ENCODE data around the gene CASK.
"Not testable (repeated sequence)": the region's sequence is repeated elsewhere in the genome, so short reads cannot be mapped to it uniquely, and the experiment has no call there.

The CASK gene

GRCh38 chrX:41684940-41685339 is 238.4 kb downstream of the CASK start:
- DNase-seq: no peak

GRCh38 chrX:41684138-41684537 is 239.2 kb downstream of the CASK start:
- DNase-seq: no peak

- DNase-seq: no peak
These were observed 245.9 kb downstream of the CASK start for GRCh38 chrX:41677183-41678060.

GRCh38 chrX:41676361-41676760 is 247.0 kb downstream of the CASK start:
- DNase-seq: not testable (repeated sequence)

GRCh38 chrX:41672643-41673042 is 250.7 kb downstream of the CASK start:
- DNase-seq: no peak

DNA sequence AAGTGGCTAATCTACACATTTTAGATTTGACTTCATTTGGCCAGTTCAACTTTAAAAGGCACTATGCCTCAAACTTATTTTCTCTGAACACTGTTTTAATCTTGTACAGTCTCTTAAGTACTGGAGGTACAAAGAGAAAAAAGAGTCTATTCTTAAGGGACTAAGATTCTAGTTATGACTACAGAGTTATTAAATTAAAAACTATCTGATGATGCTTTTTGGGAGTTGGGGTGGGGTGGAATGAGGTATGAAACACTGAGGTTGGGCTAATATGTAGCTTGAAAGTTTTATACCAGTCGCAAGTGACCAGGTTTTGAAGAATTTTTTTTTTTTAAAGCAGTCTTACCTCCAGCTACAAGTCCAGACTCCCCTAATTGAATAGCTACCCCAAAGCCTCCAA is 252.3 kb downstream of the CASK start:
- DNase-seq: no peak

DNA sequence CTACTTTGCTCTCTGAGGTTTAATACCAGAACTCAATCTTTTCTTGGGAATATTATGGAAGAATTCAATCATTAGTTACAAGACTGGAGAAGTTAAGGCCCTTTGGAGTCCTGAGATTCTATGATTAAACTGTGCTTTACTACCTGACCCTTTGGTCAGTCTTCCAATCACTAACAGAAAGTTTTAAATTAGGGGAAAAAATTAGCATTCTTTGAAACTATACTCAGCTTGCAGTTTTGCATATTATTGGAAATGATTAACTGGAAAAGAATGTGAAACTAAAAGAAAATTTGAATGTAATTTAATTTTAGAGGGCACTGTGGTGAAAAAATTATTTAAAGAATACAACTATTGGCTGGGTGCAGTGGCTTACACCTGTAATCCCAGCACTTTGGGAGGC is 253.2 kb downstream of the CASK start:
- no peak for DNase-seq

DNA sequence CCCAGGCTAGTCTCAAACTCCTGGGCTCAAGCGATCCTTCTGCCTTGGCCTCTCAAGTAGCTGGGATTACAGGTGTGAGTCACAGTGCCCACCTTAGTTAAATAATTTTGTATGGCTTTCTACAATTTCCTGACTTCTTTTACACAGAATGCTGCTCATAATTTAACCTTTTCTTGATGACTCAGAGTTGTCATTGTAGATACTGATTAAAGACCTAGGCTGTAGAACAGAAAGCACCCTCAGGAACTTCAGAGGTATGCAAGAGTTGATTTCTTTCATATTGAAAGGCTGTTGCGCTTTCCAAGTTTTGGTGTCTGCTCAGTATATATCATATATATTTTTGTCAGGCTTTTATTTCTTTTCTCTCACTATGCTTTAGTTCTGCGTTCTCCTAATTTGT is 255.7 kb downstream of the CASK start:
- no peak for DNase-seq

DNA sequence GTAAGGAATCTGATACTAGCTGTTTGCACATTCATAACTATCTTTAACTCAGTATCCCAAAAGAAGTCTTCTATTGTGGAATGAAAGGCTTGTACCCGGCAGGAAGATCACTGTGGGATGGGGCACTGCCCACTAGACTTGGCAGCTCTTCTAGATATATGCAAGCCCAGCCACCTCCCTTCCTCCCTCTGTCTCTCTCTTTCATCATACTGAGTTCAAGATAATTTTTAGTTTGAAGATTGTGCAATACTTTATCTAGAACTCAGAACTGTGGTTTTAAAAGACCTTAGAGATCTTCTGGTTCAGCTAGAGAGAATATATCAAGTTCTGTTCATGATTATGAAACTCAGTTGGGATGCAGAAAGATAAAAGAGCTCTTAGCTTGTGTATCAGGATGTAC is 257.1 kb downstream of the CASK start:
- DNase-seq: no peak

GRCh38 chrX:41665686-41666085 is 257.7 kb downstream of the CASK start:
- DNase-seq: no peak

DNA sequence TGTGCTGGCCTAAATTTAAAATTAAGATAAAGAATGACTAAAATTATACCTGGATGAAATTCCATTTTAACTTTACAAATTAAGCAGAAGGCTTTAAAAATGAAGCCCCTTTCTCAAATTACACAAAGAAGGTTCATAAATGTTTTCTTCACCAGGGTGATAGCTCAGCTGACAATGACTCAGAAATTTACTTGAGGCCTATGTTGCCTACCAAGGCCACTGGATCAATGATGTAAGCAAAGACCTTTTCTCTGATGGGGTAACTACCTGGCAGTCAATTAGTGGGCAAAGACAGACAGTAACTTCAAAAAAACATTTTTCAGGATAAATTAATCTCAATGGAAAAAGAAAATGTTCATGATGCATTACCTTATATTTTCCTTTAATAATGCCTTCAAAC is 258.4 kb downstream of the CASK start:
- no peak for DNase-seq

DNA sequence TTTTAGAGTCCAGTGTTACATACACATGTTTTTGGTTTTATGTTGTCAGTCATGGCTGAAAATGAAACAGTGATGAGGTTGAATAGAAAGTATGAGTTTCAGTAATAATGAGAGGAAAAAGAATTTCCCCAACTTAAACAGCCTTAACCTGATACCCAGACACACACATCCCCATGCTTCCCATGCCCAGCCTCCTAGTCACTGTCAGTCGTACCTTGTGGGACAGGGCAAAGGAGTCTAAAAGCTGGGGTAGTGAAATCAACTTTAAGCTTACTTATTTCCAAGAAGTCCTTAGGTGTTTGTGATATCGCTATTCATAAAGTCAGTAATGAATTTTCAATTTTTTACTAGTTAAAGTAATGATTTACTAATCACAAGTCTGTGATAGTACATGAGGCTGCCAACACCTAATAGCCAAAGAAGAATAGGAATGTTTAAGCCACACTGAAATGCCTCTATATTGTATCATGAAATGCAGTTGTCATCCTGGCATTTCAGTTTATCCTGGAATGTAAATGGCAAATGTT is 258.9 kb downstream of the CASK start:
- DNase-seq: no peak

DNA sequence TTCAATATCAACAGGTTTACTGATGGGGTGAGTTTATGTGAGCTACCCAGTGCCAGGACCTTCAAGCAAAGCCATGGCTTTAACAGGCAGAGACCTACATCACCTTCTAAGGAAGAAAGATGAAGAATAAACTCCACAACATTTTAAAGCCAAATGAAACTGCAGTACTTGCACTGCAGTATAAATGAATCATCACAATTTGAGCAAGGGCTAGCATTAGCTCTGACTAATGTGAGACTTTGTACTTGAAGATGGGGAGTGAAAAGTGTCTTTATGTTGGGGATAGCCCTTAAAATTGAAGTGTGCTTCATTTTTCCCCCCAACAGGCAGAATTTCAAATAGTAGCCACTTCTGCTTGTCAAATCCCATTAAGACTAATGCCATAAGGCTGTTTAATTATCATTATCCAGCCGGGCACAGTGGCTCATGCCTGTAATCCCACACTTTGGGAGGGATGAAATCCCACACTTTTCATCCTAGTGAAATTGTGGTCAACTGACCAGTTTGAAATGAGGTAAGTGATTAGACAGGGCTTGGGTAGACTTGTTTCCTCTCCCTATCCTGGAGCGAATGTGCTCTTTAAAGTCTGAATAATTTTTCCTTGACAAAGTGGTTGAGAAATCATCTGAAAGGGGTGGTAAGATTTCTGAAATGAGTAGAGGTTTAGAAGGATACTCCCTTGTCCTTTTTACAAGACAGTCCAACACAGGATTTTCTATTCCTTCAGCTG is 261.8 kb downstream of the CASK start:
- no peak for DNase-seq

DNA sequence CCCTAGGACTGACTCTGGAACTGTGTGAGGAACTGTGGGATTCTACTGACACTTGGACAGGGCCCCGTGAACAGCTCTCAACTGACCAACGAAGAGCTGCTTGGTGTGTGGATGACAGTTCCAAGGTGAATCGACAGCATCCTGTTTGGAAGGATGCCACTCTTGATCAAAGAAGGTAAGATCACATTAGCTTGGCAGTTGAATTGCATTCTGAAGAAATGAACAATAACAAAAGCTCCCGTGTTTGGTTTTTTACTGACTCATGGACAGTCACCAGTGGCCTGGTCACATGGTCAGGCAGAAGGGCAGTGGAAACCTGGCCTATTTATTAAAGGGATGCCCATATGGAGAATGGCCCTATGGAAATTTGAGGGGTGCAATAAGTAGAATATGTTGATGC is 267.7 kb downstream of the CASK start:
- no peak for DNase-seq

DNA sequence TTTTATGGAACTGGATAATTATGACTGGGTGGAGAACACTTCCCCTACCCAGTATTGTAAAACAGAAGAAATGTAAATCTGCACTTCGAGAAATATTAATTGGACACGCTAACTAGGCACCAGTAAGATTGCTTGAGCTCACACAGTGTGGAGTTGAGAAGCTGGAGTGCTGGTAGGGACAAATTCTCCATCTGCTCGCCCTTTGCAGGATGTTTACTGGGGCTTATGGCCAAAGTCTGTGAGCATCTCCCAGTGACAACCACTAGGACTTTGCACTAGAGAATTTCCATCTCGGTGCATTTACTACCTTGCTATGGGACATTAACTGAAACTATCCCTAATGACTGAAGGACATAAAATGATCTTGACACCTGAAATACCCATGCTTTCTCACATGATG is 268.3 kb downstream of the CASK start:
- DNase-seq: no peak

GRCh38 chrX:41653125-41653524 is 270.2 kb downstream of the CASK start:
- no peak for DNase-seq

DNA sequence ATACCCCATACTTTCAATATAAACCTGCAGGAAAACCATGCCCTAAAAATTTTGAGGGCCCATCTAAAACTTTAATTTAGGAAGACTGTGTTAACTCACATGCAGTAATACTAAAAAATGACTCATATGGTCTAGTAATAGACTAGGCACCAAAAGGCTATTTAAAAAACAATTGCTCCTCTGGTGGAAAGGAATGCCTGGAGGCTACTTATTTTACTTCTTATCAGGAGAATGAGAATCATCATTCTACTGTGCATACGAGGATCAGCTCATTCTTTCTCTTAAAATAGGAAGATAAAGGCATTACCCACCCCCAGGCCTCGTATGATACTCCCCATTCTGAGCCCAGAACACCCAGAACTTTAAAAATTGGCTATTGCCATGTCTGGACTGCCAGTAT is 277.2 kb downstream of the CASK start:
- DNase-seq: not testable (repeated sequence)

GRCh38 chrX:41634284-41634683 is 289.1 kb downstream of the CASK start:
- no peak for DNase-seq

DNA sequence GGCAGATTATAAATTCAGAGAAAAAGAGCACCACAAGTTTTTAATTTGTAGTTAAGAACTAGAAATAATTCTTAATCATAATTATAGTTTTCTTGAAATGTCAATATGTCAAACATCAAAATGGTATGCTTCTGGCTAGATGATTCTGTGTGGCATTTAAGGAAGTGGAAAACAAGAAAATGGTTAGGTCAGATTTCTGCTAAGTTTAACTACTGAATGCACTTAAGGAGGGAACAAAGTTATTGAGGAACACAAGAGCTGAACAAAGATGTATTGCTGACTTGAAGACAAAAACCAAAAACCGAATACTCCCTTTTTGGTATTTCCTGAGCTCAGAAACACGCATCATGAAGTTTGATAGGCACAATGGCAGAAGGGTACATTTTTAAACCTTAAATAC is 293.3 kb downstream of the CASK start:
- no peak for DNase-seq

- DNase-seq: no peak
These were observed 293.8 kb downstream of the CASK start for GRCh38 chrX:41629539-41629938.

DNA sequence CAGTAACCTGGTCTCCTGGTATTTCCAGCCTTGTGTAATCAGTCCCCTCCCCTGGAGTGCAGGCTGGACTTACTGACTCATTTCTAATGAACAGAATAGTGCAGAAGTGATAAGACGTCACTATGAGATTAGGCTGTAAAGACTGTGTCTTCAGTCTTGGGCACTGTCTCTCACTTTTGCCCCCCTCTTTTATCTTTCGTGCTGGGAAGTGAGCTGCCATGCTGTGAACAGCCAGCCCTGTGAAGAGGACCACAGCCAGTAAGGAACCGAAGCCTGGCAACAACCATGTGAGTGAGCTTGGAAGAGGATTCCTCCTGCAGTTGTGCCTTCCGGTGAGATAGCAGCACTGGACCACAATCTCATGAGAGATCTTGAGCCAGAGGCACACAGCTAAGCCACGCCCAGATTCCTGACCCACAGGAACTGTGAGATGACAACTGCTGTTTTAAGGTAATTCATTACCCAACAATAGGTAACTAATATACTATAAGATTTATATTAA is 302.1 kb downstream of the CASK start:
- DNase-seq: no peak

GRCh38 chrX:41619221-41619620 is 304.1 kb downstream of the CASK start:
- no peak for DNase-seq

- DNase-seq: no peak
These were observed 306.4 kb downstream of the CASK start for GRCh38 chrX:41616935-41617334.

DNA sequence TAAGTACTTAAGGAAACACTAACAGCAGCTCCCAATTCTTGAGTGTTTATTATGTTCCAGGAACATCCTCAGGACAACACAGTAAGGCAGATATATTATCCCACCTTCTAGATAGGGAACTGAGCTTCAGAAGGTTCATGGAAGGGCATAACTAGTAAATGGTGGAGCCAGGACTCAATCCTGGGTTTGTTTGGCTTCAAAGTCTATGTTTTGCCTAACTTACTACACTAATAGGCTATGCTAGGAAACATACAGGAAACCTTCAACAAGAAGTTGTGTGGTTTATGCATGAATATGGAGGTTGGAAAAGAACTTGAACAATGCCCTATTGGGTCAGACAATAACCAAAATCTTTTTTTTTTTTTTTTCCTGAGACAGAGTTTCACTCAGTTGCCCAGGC is 307.1 kb downstream of the CASK start:
- DNase-seq: no peak

Measured in left hindlimb (tissue), 1 donor.